ENCODE data around the gene UCN3.
"Not testable (repeated sequence)": the region's sequence is repeated elsewhere in the genome, so short reads cannot be mapped to it uniquely, and the experiment has no call there.

DNA sequence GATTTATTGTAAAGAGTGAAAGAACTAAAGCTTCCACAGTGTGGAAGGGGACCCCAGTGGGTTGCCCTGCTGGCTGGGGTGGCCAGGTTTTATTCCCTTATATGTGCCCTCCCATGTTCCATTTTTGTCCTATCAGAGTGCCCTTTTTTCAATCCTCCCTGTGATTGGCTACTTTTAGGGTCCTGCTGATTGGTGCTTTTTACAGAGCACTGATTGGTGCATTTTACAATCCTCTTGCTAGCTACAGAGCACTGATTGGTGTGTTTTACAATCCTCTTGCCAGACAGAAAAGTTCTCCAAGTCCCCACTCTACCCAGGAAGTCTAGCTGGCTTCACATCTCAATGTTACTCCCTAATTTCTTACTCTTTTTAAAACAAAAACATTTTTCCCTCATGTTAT, 46.0 kb downstream of the UCN3 start:
- TF ChIP-seq, protein P1, sequence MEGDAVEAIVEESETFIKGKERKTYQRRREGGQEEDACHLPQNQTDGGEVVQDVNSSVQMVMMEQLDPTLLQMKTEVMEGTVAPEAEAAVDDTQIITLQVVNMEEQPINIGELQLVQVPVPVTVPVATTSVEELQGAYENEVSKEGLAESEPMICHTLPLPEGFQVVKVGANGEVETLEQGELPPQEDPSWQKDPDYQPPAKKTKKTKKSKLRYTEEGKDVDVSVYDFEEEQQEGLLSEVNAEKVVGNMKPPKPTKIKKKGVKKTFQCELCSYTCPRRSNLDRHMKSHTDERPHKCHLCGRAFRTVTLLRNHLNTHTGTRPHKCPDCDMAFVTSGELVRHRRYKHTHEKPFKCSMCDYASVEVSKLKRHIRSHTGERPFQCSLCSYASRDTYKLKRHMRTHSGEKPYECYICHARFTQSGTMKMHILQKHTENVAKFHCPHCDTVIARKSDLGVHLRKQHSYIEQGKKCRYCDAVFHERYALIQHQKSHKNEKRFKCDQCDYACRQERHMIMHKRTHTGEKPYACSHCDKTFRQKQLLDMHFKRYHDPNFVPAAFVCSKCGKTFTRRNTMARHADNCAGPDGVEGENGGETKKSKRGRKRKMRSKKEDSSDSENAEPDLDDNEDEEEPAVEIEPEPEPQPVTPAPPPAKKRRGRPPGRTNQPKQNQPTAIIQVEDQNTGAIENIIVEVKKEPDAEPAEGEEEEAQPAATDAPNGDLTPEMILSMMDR (IDR thresholded peaks at IDR 0.05), result not testable (repeated sequence)
- TF ChIP-seq POLR2A (IDR thresholded peaks at IDR 0.05), result not testable (repeated sequence)

Data from lower leg skin (tissue), 3 donors.